HG02973 (cell line): ENCODE measurements around the gene NUP98.

Source experiments
- ATAC-seq: cut with Tn5 transposase; IDR thresholded peaks from one replicate; pipeline ENCODE4 v1.9.1; 2021; ENCODE audit warnings: moderate library complexity; ENCODE audit not compliant: unreplicated experiment

The NUP98 gene

GRCh38 chr11:3738723-3739122, 58.6 kb downstream of the NUP98 start:
- no peak for ATAC-seq

GRCh38 chr11:3738241-3738640, 59.1 kb downstream of the NUP98 start:
- ATAC-seq: no peak

- no peak for ATAC-seq
Observed at GRCh38 chr11:3737386-3737933, 59.9 kb downstream of the NUP98 start.

- no peak for ATAC-seq
Observed at GRCh38 chr11:3736816-3737215, 60.5 kb downstream of the NUP98 start.

GRCh38 chr11:3735827-3736226, 61.5 kb downstream of the NUP98 start:
- ATAC-seq: no peak

GRCh38 chr11:3732671-3733436, 64.5 kb downstream of the NUP98 start:
- ATAC-seq: no peak

GRCh38 chr11:3723014-3723708, 74.2 kb downstream of the NUP98 start:
- no peak for ATAC-seq

GRCh38 chr11:3722100-3722499, 75.3 kb downstream of the NUP98 start:
- ATAC-seq: no peak

GRCh38 chr11:3720997-3721396, 76.4 kb downstream of the NUP98 start:
- ATAC-seq: no peak

GRCh38 chr11:3712274-3712673, 85.1 kb downstream of the NUP98 start:
- no peak for ATAC-seq

GRCh38 chr11:3710485-3711259, 86.7 kb downstream of the NUP98 start:
- no peak for ATAC-seq

GRCh38 chr11:3709977-3710376, 87.4 kb downstream of the NUP98 start:
- ATAC-seq: no peak

- no peak for ATAC-seq
Observed at GRCh38 chr11:3707176-3707575, 90.2 kb downstream of the NUP98 start.

- ATAC-seq: no peak
Observed at GRCh38 chr11:3703383-3703782, 94.0 kb downstream of the NUP98 start.

- no peak for ATAC-seq
Observed at GRCh38 chr11:3700910-3701309, 96.4 kb downstream of the NUP98 start.

- ATAC-seq: no peak
Observed at GRCh38 chr11:3700410-3700809, 96.9 kb downstream of the NUP98 start.

- no peak for ATAC-seq
Observed at GRCh38 chr11:3686751-3687150, 110.6 kb downstream of the NUP98 start.

- ATAC-seq: no peak
Observed at GRCh38 chr11:3685923-3686322, 111.4 kb downstream of the NUP98 start.

GRCh38 chr11:3684819-3685172, 112.6 kb downstream of the NUP98 start:
- ATAC-seq: no peak

GRCh38 chr11:3684129-3684818, 113.1 kb downstream of the NUP98 start:
- ATAC-seq: no peak

GRCh38 chr11:3683039-3683438, 114.3 kb downstream of the NUP98 start:
- ATAC-seq: no peak
